Activated T-cell treated with anti-CD3 and anti-CD28 coated beads for 48 hours (primary cell): Measurements from ENCODE around the gene ANKRD7.

Experiments used
- DNase-seq: peaks from one replicate; pipeline ENCODE4 v3.0.0-alpha.2; 2020; ENCODE audit warnings: low read depth

The ANKRD7 gene, protein sequence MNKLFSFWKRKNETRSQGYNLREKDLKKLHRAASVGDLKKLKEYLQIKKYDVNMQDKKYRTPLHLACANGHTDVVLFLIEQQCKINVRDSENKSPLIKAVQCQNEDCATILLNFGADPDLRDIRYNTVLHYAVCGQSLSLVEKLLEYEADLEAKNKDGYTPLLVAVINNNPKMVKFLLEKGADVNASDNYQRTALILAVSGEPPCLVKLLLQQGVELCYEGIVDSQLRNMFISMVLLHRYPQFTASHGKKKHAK

DNA sequence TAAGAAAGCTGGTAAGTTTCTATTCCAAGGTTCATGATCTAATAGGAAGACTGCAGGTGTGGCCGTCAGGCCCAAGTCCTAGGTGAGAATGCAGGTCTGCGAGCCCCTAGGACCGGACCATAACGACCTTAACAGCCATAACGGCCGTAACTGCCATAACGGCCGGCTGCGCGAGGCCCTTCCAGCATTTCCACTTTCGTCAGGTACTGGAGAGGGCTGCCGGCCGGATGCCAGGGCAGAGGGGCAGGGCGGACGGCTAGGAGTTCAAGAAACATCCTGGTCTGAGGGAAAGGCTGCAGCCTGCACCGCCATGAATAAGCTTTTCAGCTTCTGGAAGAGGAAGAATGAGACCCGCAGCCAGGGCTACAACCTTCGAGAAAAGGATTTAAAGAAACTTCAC lies at the start of gene ANKRD7:
ANKRD7 (plus strand) TSS at position 184 of the 400 bp plus-strand sequence; CDS start at position 311, 127 bp downstream.
- DNase-seq, result no peak

DNA sequence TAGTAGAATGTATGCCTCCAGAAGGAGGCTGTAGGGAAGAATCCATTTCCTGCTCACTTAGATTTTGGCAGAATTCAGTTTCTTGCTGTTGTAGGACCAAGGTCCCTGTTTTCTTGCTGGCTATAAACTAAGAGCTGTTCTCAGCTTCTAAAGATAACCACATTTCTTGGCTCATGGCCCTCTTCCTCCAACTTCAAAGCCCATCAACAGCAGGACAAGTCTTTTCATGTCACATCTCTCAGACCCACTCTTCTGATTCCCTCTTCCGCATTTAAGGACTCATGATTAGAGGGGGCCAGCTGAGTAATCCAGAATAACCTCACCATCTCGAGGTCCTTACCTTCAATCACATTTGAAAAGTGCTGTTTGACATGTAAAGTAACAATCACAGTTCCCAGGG lies 48.8 kb upstream of the ANKRD7 start:
- DNase-seq, result no peak

DNA sequence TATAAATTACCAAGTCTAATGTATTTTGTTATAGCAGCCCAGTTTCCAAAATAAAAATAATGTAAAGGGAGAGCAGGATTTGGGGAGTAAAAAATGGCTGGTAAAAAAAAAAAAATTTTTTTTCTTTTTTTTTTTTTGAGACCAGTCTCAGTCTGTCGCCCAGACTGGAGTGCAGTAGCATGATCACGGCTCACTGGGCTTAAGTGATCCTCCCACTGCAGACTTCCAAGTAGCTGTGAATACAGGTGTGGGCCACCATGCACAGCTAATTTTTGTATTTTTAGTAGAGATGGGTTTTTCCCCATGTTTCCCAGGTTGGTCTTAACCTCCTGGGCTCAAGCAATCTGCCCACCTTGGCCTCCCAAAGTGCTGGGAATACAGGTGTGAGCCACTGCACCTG lies 45.3 kb upstream of the ANKRD7 start:
- no peak for DNase-seq

DNA sequence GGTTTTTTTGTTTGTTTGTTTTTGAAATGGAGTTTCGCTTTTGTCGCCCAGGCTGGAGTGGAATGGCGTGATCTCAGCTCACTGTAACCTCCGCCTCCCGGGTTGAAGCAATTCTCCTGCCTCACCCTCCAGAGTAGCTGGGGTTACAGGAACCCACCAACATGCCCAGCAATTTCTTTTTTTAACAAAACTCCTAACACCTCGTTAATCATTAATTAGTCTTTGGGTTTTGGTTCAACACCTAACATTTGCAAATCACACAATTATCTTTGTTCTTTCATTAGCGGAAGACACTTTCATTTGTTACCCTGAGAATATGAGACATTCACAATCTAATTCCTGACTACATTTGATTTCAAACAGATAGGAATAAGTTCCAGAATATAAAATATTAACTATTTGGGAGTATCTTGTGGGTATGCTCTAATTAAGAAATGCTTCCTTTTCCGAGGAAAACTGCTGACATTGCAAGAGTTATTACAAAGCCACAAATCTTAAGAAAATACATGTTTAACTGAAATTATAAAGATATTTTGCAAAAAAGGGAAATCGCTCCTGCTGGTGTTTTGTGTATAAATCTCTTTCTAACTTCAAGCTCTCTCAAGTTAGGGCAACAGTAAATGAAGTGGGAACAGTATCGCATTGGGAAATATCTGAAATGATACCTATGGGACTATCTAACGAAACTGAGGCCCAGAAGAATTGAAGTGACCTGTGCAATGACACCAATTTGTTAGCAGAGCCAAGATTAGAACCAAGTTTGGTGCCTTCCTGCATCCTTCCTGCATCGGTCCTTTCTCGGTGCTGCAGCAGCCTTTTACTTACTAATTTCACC lies 41.7 kb upstream of the ANKRD7 start:
- DNase-seq, result no peak

DNA sequence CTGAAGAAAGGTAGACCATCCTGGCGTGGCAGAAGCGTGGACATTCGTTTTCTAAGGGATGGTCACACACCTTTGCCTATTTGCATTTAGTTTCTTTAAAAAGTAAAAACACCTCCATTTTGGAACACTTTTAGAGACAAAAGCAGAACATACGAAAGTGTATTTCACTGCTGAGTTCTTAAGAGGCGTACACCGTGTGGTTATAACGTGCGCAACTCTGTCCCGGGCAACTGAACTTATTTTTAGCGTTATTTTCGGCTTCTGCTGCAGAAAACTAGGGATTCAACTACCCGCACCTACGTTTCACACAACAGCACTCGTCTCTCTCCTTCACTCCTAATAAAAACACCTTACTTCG lies 41.1 kb upstream of the ANKRD7 start:
- no peak for DNase-seq

DNA sequence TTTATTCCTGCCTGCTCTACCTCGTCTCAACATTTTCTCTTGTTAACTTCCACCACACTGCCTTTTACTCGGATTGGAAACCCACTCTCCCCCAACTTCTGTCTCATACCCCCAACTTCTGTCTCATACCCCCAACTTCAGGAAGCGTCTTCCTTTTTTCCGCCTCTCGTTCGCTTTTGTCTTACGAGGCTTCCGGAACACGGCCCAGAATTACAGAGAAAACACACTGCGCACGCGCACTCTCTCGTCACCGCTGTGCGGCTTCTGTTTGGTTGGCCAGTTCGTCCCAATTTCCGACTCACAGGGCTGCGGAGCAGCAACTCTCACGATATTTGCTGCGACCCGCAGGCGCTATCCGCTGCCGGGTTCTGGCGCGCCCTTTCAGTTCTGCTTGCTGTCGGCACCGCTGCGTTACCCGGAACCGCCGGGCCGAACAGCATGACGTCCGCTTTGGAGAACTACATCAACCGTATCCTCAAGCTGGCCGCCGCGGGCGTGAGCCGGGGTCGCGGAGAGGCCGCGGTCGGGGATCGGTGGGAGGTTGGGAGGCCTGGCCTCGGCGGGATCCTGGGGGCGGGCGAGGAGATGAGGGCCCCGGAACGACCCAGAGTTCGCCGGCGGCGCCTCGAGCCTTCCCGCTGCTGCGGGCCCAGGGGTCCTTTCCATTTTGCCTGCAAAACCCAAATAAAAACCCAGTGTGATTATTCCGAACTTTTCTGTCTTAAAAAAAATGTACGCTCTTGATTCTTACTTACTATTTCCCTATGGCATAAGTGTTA lies 40.5 kb upstream of the ANKRD7 start, which contains the start of gene LSM8:
LSM8 (plus strand) TSS at position 379 of the 779 bp plus-strand sequence; CDS start at position 439, 60 bp downstream.
- DNase-seq, result peak; percentile 92

DNA sequence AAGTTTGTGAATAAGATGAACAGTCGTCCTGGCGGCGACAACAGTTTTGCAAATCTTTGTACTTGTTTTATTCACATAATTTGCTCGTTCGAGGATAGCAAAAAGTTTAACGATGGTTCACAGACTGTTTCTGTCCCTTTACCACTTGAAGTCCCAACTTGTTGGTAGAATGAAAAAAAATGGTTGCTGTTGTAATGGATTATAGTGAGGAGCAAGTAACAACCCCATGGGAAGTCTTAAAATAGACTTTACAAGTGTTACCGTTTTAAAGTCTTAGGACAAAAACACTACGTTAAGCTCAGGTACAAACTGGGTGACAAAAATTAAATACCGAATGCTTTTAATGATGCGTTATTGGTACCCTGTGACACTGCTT lies 40.0 kb upstream of the ANKRD7 start:
- no peak for DNase-seq

DNA sequence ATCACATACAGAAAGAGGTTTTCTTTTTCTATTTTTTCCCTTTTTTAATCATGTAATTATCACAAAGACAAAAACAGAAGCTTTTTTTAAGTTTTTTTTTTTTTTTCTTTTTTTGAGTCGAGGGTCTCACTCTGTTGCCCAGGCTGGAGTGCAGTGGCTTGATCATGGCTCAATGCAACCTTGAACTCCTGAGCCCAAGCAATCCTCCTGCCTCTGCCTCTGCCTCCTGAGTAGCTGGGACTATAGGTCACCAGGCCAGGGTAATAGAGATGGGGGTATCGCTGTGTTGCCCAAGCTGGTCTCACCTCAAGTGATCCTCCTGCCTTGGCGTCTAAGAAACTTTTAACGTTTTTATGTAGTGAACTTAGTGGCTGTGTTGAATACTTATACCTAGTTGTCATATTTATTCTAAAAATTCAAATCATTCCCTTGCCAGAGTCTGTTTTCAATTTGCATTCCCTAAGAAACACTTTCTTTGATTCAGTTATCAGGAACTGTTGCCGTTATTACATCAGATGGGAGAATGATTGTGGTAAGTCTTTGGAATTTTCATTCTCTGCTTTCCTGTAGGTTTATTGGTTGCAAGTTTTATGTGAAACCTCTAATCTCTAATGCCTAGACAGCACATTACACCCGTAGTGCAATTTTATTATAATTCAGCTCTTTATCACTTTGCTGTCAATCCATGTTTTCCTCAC lies 39.2 kb upstream of the ANKRD7 start:
- no peak for DNase-seq

DNA sequence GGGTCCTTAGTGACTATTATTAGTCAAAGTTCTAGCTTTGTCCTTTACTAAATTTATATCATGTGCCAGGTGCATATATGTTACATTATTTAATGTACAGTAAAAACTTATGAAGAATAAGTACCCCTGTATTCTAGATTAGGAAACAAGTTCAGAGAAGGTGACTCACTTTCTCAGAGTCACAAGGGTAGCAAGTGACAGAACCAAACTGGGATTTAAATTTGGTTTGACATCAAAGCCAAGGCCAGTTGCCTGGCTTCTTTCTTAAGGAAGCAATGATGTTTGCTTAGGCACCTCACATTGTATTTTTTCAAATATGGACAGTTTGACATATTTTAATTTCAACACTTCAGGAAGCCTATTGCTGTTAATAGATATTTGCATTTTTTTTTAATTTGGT lies 38.0 kb upstream of the ANKRD7 start:
- DNase-seq, result no peak

DNA sequence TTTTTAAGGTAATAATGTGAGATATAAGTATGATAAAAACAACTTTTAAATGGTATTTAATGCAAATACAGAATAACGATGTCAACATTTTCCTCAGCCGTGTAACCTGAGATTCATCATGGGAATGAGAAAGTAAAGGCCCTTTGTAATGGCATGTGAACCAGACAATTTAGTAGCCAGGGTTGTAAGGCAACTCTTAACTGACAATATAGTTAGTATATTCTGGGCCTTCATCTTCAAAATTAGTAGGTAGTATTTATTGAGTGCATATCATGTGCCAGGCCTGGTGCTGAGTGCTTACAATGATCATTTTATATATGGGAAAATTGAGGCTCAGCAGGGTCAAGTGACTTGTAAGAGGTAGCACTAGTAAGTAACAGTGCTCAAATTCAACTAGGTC lies 29.9 kb upstream of the ANKRD7 start:
- no peak for DNase-seq

DNA sequence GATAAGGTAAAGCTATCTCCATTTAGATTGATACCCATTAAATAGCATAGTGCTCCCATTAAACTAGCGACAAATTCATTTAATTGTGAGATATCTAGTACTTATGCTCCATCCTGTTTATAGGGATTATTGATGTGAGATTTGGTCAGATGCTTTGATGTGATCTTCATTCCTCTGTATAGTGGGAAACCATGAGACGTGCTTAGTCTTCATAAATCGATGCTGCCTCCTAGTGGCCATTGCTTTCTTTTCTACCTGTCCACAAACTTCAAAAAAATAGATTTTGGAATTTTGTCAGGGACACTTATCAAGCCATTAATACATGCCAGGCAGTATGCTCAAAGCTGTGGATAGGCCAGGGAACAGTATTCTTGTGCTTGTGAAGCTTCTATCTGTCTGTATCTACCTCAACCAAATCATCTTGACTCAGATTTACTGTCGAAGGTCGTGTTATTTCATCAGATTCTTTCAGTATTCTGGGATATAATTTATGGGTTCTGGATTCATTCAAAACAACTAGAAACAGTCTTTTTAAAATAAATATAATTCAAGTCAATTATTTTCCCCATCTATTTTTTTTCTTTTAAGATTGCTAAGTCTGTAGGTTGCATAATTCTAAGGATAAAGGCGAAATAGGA lies 28.5 kb upstream of the ANKRD7 start:
- DNase-seq, result no peak

DNA sequence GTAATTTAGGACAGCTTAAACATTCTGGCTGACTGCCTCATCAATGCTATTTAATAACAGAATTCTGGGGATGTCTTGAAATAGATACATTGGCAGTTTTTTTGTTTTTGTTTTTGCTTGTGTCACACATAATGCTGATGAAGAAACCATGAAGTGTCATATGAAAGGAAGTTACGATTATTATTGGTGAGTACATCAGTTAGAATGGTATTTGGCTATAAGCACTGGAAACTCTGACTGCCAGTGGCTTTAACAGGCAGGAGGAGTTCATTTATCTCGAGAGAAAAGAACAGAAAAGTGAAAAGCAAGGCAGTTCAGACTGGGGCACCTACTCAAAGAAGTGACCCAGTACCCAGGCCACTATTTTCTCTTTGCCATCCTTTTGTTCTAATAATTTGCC lies 22.4 kb upstream of the ANKRD7 start:
- no peak for DNase-seq

DNA sequence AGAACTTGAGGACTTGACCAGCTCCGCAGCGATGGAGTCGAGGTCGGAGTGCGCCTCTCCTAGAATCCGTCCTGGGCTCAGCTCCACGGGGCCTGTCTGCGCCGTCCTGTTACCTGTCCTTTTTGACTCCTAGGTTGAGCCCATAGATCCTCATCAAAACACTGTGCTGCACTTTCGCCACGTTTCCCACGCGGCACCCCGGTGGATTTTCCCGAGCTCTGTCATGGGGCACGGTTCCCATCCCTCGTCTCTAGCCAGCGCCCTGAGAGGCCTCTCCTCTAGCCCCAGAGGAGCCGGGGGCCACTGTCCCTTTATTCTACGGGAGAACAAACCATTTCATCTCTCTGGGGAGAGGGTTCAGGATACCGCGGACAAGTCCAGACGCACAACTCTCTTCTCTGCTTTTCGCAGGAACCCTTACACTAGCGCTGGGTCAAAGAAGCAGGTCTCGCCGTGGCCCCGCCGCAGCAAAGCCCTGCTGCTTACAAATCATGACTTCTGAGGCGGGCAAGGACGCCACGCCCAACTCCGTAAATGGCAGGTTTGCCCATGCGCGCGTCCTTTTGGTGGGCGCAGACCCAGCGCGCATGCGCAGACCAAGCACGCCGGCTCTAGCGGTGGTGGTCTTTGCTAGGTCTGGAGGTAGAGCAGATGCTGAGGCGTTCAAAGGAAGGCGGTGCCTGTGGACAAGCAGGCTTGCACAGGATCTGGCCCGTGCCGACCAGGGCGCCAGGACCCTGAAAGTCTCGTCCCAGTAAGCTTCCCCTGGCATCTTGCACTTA lies 10.3 kb upstream of the ANKRD7 start:
- peak; percentile 73 for DNase-seq

DNA sequence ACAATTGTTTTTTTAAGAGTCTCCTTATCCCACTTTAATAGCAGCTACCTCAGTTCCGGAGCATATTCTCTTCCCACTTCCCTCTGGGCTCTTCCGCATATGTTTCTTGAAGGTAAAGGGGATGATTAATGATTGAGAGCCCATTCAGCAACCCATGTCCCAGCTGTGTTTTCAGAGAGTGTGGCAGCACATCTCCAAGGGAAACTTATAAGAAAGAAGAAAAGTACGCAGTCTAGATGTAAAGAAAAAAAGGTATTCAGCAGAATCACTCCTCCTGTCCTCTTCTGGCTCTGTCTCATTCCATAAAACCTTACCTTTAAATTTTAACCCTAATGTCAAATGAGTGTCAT lies 9.7 kb upstream of the ANKRD7 start:
- no peak for DNase-seq

DNA sequence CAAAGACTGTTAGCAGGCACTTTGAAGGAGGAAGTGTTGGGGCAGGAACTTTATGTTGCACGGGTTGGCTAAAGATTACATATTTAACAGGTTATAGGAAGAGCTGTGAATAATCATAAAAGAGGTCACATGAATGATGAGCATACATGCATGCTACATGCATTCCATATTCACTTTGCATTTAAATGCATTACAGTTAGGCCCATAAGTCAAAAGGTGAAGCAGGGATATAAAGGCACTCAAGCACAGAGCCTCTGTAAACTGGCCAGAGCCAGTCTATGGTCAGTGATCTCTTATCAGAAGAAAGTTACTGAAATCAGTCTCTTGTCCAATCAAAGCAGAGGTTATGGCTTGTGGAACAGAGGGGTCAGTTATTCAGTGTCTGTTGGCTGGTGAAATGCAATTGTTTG lies 7.3 kb upstream of the ANKRD7 start:
- no peak for DNase-seq

DNA sequence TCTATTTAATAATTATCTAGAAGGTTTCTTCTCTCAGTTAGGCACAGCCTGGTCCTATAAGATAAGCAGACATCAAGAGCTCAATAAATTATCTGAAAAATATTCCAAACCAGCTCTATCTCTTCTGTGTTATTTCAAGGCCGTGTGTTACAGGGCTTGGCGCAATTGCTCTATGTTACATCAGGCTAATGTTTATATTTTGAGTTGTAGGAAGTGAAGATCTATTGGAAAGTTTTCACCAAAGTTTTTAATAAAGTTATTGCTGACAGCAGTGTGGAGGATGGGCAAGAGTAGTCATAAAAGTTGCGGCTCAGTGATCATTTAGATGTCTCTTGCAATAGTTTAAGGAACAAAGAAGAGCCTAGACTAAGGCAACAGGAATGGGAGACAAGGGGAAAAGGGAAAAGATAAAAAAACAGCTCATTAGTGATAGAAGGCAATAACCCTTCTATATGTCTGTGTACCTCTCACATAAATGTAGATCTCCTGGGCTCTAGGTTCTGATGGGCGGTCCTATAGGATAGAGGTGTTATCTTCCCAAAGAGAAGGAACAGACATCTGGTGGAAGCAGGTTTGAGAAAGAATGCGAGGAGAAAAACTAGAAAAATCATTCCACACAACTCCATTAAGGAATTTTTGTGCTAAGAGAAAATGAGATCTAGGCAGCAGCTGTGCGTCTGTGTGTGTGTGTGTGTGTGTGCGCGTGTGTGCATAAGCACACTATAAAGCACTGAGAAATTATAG lies 5.9 kb upstream of the ANKRD7 start:
- no peak for DNase-seq

DNA sequence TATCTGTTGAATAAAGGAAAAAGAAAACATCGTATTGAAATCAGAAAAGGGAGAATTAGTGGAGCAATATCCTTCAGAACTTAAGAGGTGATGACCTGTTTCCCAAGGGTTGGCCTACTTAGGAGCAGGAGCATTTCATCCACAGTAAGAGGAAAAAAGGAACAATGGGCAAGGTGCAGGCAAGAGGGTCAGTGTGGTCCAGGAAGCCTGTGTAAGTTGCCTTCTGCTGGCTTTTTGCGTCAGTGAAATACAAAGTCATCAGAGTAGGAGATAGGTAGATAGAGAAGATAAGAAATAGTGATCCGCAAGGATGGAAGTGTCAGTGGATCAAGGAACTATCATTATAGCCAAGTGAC lies 5.4 kb upstream of the ANKRD7 start:
- DNase-seq, result no peak

DNA sequence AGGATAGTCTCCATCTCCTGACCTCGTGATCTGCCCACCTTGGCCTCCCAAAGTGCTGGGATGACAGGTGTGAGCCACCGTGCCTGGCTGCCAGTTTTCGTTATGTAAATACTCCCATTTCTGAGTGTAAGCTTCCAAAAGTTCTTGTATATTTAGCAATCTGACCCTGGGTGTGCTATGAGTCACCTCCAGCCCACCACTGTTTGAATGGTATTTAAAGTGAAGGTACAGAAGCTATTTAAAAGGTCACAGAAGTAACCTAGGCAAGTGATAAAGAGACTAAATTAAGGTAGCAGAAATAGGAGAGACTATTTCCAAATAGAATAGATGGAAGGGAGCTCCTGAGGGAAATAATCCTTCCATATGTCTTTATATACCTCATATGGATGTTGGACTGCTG lies 3.9 kb upstream of the ANKRD7 start:
- DNase-seq, result no peak

DNA sequence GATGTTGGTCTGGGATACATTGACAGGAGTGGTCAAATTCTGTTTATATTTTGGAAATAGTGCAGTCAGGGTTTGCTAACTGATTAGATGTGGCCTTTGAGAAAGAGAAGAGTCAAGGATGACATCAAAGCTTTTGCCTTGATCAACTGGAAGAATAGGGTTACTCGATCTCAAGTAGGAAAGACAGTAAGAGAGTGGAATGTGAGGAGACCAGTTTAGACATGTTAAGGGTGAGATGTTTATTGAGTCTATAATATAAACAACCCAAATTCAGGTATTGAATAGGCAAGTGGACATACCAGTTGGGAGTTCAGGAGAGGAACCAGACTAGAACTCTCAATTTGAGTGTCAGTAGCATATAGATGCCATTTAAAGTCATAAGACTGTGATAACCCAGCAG lies 1.9 kb upstream of the ANKRD7 start:
- DNase-seq, result no peak

DNA sequence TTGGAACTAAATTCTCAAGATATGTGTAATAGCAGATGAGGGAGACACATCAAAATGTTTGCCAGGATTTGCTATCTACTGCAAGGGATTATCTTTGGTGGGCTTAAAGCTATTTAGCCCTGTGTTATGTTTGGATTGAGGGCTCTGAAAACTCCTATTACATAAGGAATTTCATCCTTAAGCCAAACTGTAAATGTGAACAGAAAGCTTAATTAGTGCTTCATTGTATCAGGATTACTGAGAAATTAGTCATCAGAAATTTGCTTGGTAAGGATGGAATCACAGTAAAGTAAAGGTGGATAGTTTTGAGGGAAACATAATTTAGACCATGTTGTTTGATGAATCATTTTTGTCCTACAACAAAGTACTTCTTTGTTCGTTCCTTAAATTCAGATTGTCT lies 8.3 kb downstream of the ANKRD7 start:
- DNase-seq, result no peak
